Activated CD8-positive, alpha-beta memory T cell treated with anti-CD3 and anti-CD28 coated beads, Interleukin-2, amount 10 ng/mL, durations not matched to agents 7 days and 5 days (primary cell): ENCODE results near the gene PPBP. TPM values are rescaled to one million over a fixed set of nuclear protein-coding genes. Genes with fewer than 3 reads are reported as not detected.
"Not testable (repeated sequence)": the region's sequence is repeated elsewhere in the genome, so short reads cannot be mapped to it uniquely, and the experiment has no call there.

Experiments used
- ATAC-seq: fragments of 150-1000 bp; cut with Tn5 transposase; one replicate; pipeline ENCODE4 v1.10.0; 2021; ENCODE audit warnings: moderate library complexity
- CTCF ChIA-PET: fragments of 350-600 bp; sonication (Branson Sonifier 250); formaldehyde crosslinking; loops from one replicate; lab custom pipeline; 2021; ENCODE audit warnings: antibody characterized with exemption; lab: Charles Lee
- DNase-seq: peaks from one replicate; pipeline ENCODE4 v3.0.0-alpha.2; 2020
- H3K27ac Mint-ChIP-seq: one replicate; pipeline ENCODE4 v1.8.0; 2021; ENCODE audit warnings: mild to moderate bottlenecking, mixed read lengths
- H3K27me3 Mint-ChIP-seq: one replicate; pipeline ENCODE4 v1.8.0; 2021; ENCODE audit warnings: mixed read lengths
- H3K36me3 Mint-ChIP-seq: one replicate; pipeline ENCODE4 v1.8.0; 2021; ENCODE audit warnings: mild to moderate bottlenecking, mixed read lengths
- H3K4me1 Mint-ChIP-seq: one replicate; pipeline ENCODE4 v1.8.0; 2021; ENCODE audit warnings: mixed read lengths
- H3K4me3 Mint-ChIP-seq: one replicate; pipeline ENCODE4 v1.8.0; 2021; ENCODE audit warnings: mild to moderate bottlenecking, moderate library complexity, mixed read lengths
- H3K9me3 Mint-ChIP-seq: one replicate; pipeline ENCODE4 v1.8.0; 2022; ENCODE audit warnings: low read depth, mixed read lengths
- total RNA-seq, 2 experiments: library from RNA; stranded (reverse); gene quantifications; one replicate each; pipeline ENCODE4 v1.2.3, GENCODE V29; 2021

PPBP gene
- total RNA-seq, 2 experiments from 2014 or later: not detected

- H3K4me1 Mint-ChIP-seq, H3K9me3 Mint-ChIP-seq, ATAC-seq, DNase-seq, H3K27ac Mint-ChIP-seq, H3K27me3 Mint-ChIP-seq, H3K4me3 Mint-ChIP-seq, CTCF ChIA-PET, H3K36me3 Mint-ChIP-seq: not testable (repeated sequence)
These were observed 37.5 kb downstream of the PPBP start for GRCh38 chr4:73950376-73950920.

GRCh38 chr4:73948990-73949706 is 38.8 kb downstream of the PPBP start:
- CTCF ChIA-PET: no interaction called here
- Mint-ChIP-seq H3K4me3 (no peak overlapping the region), H3K27ac (no peak overlapping the region), H3K4me1 (no peaks in the 10 kb centered on the region), H3K36me3 (no peaks in the 10 kb centered on the region), H3K27me3 (peaks cover 13% of the 10 kb centered on the region), H3K9me3 (no peaks in the 10 kb centered on the region)
- ATAC-seq: no peak
- DNase-seq: no peak

- no peaks in the 10 kb centered on the region for H3K36me3 Mint-ChIP-seq
- H3K27me3 Mint-ChIP-seq: peaks cover 20% of the 10 kb centered on the region
- ATAC-seq (no peak), DNase-seq (no peak)
- H3K4me3 Mint-ChIP-seq: no peak overlapping the region
- H3K27ac Mint-ChIP-seq: no peak overlapping the region
- H3K4me1 Mint-ChIP-seq: no peaks in the 10 kb centered on the region
- H3K9me3 Mint-ChIP-seq: no peaks in the 10 kb centered on the region
- CTCF ChIA-PET: no interaction called here
These were observed 39.7 kb downstream of the PPBP start for GRCh38 chr4:73948291-73948690.

GRCh38 chr4:73947239-73947985 is 40.6 kb downstream of the PPBP start:
- Mint-ChIP-seq H3K27me3 (peaks cover 27% of the 10 kb centered on the region), H3K36me3 (no peaks in the 10 kb centered on the region), H3K27ac (no peak overlapping the region), H3K4me1 (no peaks in the 10 kb centered on the region), H3K9me3 (no peaks in the 10 kb centered on the region), H3K4me3 (no peak overlapping the region)
- no peak for DNase-seq
- CTCF ChIA-PET: no interaction called here
- ATAC-seq: no peak

- peaks cover 27% of the 10 kb centered on the region for H3K27me3 Mint-ChIP-seq
- CTCF ChIA-PET: no interaction called here
These were observed 42.1 kb downstream of the PPBP start for GRCh38 chr4:73945674-73946449.

GRCh38 chr4:73945140-73945539 is 42.9 kb downstream of the PPBP start:
- Mint-ChIP-seq H3K27me3 (peaks cover 27% of the 10 kb centered on the region), H3K4me3 (no peak overlapping the region)
- no peak for ATAC-seq

More at GRCh38 chr4:73945674-73946449, 42.1 kb downstream of the PPBP start:
- DNase-seq (no peak), ATAC-seq (no peak)
- Mint-ChIP-seq H3K4me1 (no peaks in the 10 kb centered on the region), H3K36me3 (no peaks in the 10 kb centered on the region), H3K4me3 (no peak overlapping the region), H3K9me3 (no peaks in the 10 kb centered on the region), H3K27ac (no peak overlapping the region)

GRCh38 chr4:73944061-73944875 is 43.7 kb downstream of the PPBP start:
- ATAC-seq (no peak), DNase-seq (no peak)
- Mint-ChIP-seq H3K27me3 (peaks cover 27% of the 10 kb centered on the region), H3K9me3 (no peaks in the 10 kb centered on the region), H3K27ac (no peak overlapping the region), H3K4me1 (no peaks in the 10 kb centered on the region), H3K36me3 (no peaks in the 10 kb centered on the region), H3K4me3 (no peak overlapping the region)
- CTCF ChIA-PET: no interaction called here

More at GRCh38 chr4:73945140-73945539, 42.9 kb downstream of the PPBP start:
- no peak overlapping the region for H3K27ac Mint-ChIP-seq
- no peaks in the 10 kb centered on the region for H3K4me1 Mint-ChIP-seq
- no peak for DNase-seq
- H3K9me3 Mint-ChIP-seq: no peaks in the 10 kb centered on the region
- H3K36me3 Mint-ChIP-seq: no peaks in the 10 kb centered on the region
- CTCF ChIA-PET: no interaction called here

GRCh38 chr4:73943555-73943954 is 44.4 kb downstream of the PPBP start:
- DNase-seq: no peak
- H3K27me3 Mint-ChIP-seq: peaks cover 27% of the 10 kb centered on the region
- H3K4me3 Mint-ChIP-seq: no peak overlapping the region
- CTCF ChIA-PET: no interaction called here
- H3K4me1 Mint-ChIP-seq: no peaks in the 10 kb centered on the region
- H3K9me3 Mint-ChIP-seq: no peaks in the 10 kb centered on the region
- H3K36me3 Mint-ChIP-seq: no peaks in the 10 kb centered on the region
- no peak for ATAC-seq
- H3K27ac Mint-ChIP-seq: no peak overlapping the region

- H3K36me3 Mint-ChIP-seq: no peaks in the 10 kb centered on the region
- H3K27me3 Mint-ChIP-seq: no peaks in the 10 kb centered on the region
- no peak overlapping the region for H3K4me3 Mint-ChIP-seq
- H3K4me1 Mint-ChIP-seq: no peaks in the 10 kb centered on the region
- ATAC-seq (no peak), DNase-seq (no peak)
- no peaks in the 10 kb centered on the region for H3K9me3 Mint-ChIP-seq
- H3K27ac Mint-ChIP-seq: no peak overlapping the region
- CTCF ChIA-PET: no interaction called here
These were observed 51.0 kb downstream of the PPBP start for GRCh38 chr4:73936969-73937368.

Other genes starting within 250 kb of the PPBP start
- under 1 TPM; 0.18 to 0.80 TPM for gene CXCL8, start 247.6 kb downstream of the PPBP start, total RNA-seq
- gene CXCL6, start 151.5 kb downstream of the PPBP start, total RNA-seq: not detected
- not detected for gene PF4V1, start 134.9 kb downstream of the PPBP start, total RNA-seq
- not detected for gene CXCL1, start 118.8 kb downstream of the PPBP start, total RNA-seq
- gene PF4, start 6.2 kb downstream of the PPBP start, total RNA-seq: not detected
- gene CXCL5, start 10.5 kb upstream of the PPBP start, total RNA-seq: not detected
- not detected for gene CXCL3, start 50.5 kb upstream of the PPBP start, total RNA-seq
- not detected for gene CXCL2, start 111.0 kb upstream of the PPBP start, total RNA-seq
- 1 to 10 TPM; 6.5 to 6.8 TPM for gene MTHFD2L, start 169.9 kb upstream of the PPBP start, total RNA-seq